HepG2 (cell line): Measurements from ENCODE around the gene MLLT10. TPM values are rescaled to one million over a fixed set of nuclear protein-coding genes. Genes with fewer than 3 reads are reported as not detected.

Source experiments
- ATAC-seq: fragments of 200-7000 bp; cut with Tn5 transposase; 3 replicates; pipeline ENCODE4 v1.9.1; 2020; ENCODE audit warnings: mild to moderate bottlenecking, moderate library complexity
- BruUV-seq: library from RNA; stranded (reverse); fragments of 400-500 nt; replicated peaks from 2 replicates; lab custom pipeline; 2021; lab: Mats Ljungman, UMichigan
- CTCF ChIA-PET: fragments of 300-600 bp; formaldehyde crosslinking; extraction: SDS; loops from one replicate; lab custom pipeline; 2021; ENCODE audit warnings: low total read pairs, inconsistent platforms, low intra/inter-chr PET ratio; lab: Yijun Ruan, JAX
- POLR2A ChIA-PET: fragments of 350-600 bp; sonication (Branson Sonifier 250); formaldehyde crosslinking; loops from one replicate; lab custom pipeline; 2020; ENCODE audit warnings: antibody characterized with exemption, inconsistent platforms; lab: Yijun Ruan, JAX
- DNase-seq: peaks from one replicate; pipeline ENCODE4 v3.0.0-alpha.2; 2015; ENCODE audit warnings: low spot score
- FAIRE-seq: peaks from 3 replicates; lab custom pipeline; 2011; peaks lifted over from hg19 to GRCh38; lab: Jason Lieb, UNC
- H2AFZ ChIP-seq: one replicate; pipeline ENCODE4 v1.6.1; 2011; ENCODE audit warnings: low read length, inconsistent platforms
- H3K27ac ChIP-seq: fragments of 300-600 bp; 3 replicates; pipeline ENCODE4 v1.8.0; 2011; ENCODE audit warnings: mixed run types, mild to moderate bottlenecking, mixed read lengths, low read length, inconsistent platforms; ENCODE audit not compliant: insufficient read depth; ENCODE audit errors: extremely low read length
- H3K27me3 ChIP-seq, 2 experiments: fragments of 200-600 bp in 1 of 2; 2 replicates in 1 of 2; 3 replicates in 1 of 2; pipeline versions ENCODE4 v1.6.0 to v1.8.0; 2011; ENCODE audit warnings: low read length in 2 of 2, mild to moderate bottlenecking in 2 of 2, moderate library complexity in 2 of 2, inconsistent platforms in 1 of 2; ENCODE audit not compliant: insufficient read depth in 2 of 2, control insufficient read depth in 1 of 2
- H3K36me3 ChIP-seq, 2 experiments: fragments of 200-600 bp in 1 of 2; replicated peaks in 1 of 2; 2 replicates in 1 of 2; 3 replicates in 1 of 2; pipeline versions ENCODE4 v1.5.1 to v1.8.0; 2011; ENCODE audit warnings: low read length in 2 of 2, inconsistent platforms in 1 of 2; ENCODE audit not compliant: insufficient read depth in 2 of 2, control insufficient read depth in 1 of 2
- H3K4me1 ChIP-seq: 2 replicates; pipeline ENCODE4 v1.5.1; 2012; ENCODE audit warnings: low read length, inconsistent platforms; ENCODE audit not compliant: insufficient read depth
- H3K4me2 ChIP-seq: 2 replicates; pipeline ENCODE4 v1.6.0; 2011; ENCODE audit warnings: low read depth, low read length, inconsistent platforms
- H3K4me3 ChIP-seq, 3 experiments: fragments of 200-600 bp in 1 of 3; sonication (generic), shearing (Covaris generic) in 1 of 3; replicated peaks in 1 of 3; 2 replicates each; pipeline ENCODE4 v1.5.1; 2011 to 2016; ENCODE audit warnings: low read length in 3 of 3, inconsistent platforms in 2 of 3, low read depth in 2 of 3, mild to moderate bottlenecking in 2 of 3, control low read depth in 1 of 3, mixed read lengths in 1 of 3; ENCODE audit not compliant: insufficient read depth in 1 of 3
- H3K79me2 ChIP-seq: one replicate; pipeline ENCODE4 v1.6.1; 2011; ENCODE audit warnings: low read length, inconsistent platforms; ENCODE audit not compliant: insufficient read depth
- H3K9ac ChIP-seq: 2 replicates; pipeline ENCODE4 v1.6.0; 2011; ENCODE audit warnings: mild to moderate bottlenecking, low read depth, low read length, inconsistent platforms; ENCODE audit not compliant: insufficient read depth
- H3K9me3 ChIP-seq: 2 replicates; pipeline ENCODE4 v1.5.1; 2012; ENCODE audit warnings: mild to moderate bottlenecking, low read length
- H4K20me1 ChIP-seq: 2 replicates; pipeline ENCODE4 v1.6.0; 2011; ENCODE audit warnings: inconsistent platforms, mild to moderate bottlenecking, low read length, moderate library complexity; ENCODE audit not compliant: insufficient read depth
- ATF5 ChIP-seq: sonication (generic); formaldehyde crosslinking; IDR thresholded peaks from 2 replicates; pipeline ENCODE4 v1.4.0; 2020; ENCODE audit warnings: mild to moderate bottlenecking, low read depth, missing genetic modification reagents
- CENPT ChIP-seq: sonication (generic); formaldehyde crosslinking; IDR thresholded peaks from 2 replicates; pipeline ENCODE4 v1.8.0; 2022; ENCODE audit warnings: low read depth, mild to moderate bottlenecking, moderate library complexity, missing genetic modification reagents
- TFDP1 ChIP-seq: IDR thresholded peaks from 2 replicates; pipeline ENCODE4 v1.6.1; 2016; ENCODE audit warnings: missing compliant biosample characterization, missing genetic modification reagents, borderline replicate concordance
- ZNF614 ChIP-seq: IDR thresholded peaks from 2 replicates; pipeline ENCODE4 v1.6.1; 2018; ENCODE audit warnings: missing biosample characterization, missing genetic modification reagents, inconsistent platforms, borderline replicate concordance
- WGBS: methylation state at CpG from one replicate; pipeline ENCODE4 v1.1.6; 2017; ENCODE audit warnings: low lambda C conversion rate; 5-methylcytosine and 5-hydroxymethylcytosine counted together
- in situ Hi-C: cut with HindIII; loops from 2 replicates; pipeline ENCODE4 v1.10.0; 2017; ENCODE audit warnings: low pct_unique_long_range_greater_than_20kb; ENCODE audit not compliant: extremely low pct_ligation_motif_present
- intact Hi-C: fragments of 100-400 bp; cut with micrococcal nuclease; formaldehyde crosslinking; loops from one replicate; pipeline ENCODE4 v1.10.0; 2022; ENCODE audit not compliant: unreplicated experiment
- polyA plus RNA-seq, 8 experiments: library from polyadenylated mRNA; depleted of rRNA in 3 of 8; stranded (reverse) in 7 of 8; unstranded in 1 of 8; fragments of >200 nt; fragmentation: Illumina TruSeq in 4 of 8; extraction: Trizol in 4 of 8; gene quantifications; 2 replicates each; pipeline versions ENCODE4 v1.2.1 to v1.2.3, GENCODE V29; 2011 to 2016; ENCODE audit warnings: low read depth in 4 of 8, missing spikeins in 1 of 8, mixed read lengths in 1 of 8; ENCODE audit not compliant: insufficient read depth in 1 of 8
- total RNA-seq, 5 experiments: library from RNA; depleted of rRNA; stranded (reverse); fragments of >200 nt; fragmentation: Illumina TruSeq; extraction: Trizol; gene quantifications; 2 replicates each; pipeline ENCODE4 v1.2.3, GENCODE V29; 2016; ENCODE audit warnings: low read depth in 1 of 5

The MLLT10 gene
- total and polyA plus RNA-seq, 2 of the 13 experiments (the other 11 are each of a cell fraction or from before 2014, with no cell fraction given): 51.3 to 84.1 TPM

- Histone ChIP-seq H4K20me1 (no peaks in the 10 kb centered on the region), H3K27ac (no peak overlapping the region), H2AFZ (no peak overlapping the region), H3K27me3 (no peaks in the 10 kb centered on the region; a peak in 1 of 5 replicates), H3K4me1 (peaks cover 66% of the 10 kb centered on the region), H3K9me3 (no peaks in the 10 kb centered on the region), H3K4me2 (no peak overlapping the region), H3K4me3 (no peak overlapping the region), H3K79me2 (peaks cover 5% of the 10 kb centered on the region), H3K36me3 (no peaks in the 10 kb centered on the region), H3K9ac (no peak overlapping the region)
- ChIA-PET POLR2A (interaction anchor here (5.1 kb wide), 1 partner anchor 27 kb away, joined by 294 read pairs; the partner anchor contains the start of gene SKIDA1), CTCF (no interaction called here)
- FAIRE-seq (no peak), ATAC-seq (no peak), DNase-seq (no peak)
- 96% methylated on average over 8 of the region's 8 CpGs for WGBS
- BruUV-seq: no TSS peak
- TF ChIP-seq CENPT (CRISPR knock-in tag) (no peak), TFDP1 (CRISPR knock-in tag) (no peak), ATF5 (CRISPR knock-in tag) (no peak), ZNF614 (CRISPR knock-in tag) (no peak)
- intact Hi-C loops: loop anchor here (5.0 to 10.0 kb wide), 2 partner anchors 424 to 453 kb away; no protein-coding TSS in a partner anchor
- in situ Hi-C loops: loop anchor here (10.0 to 25.0 kb wide), 2 partner anchors 212 to 456 kb away; no protein-coding TSS in a partner anchor
Measured at GRCh38 chr10:21498986-21499385, 35.0 kb upstream of the MLLT10 start.
